Progenitor cell of endocrine pancreas (in vitro differentiated cells): ENCODE measurements around the gene WDR11. TPM values are rescaled to one million over a fixed set of nuclear protein-coding genes. Genes with fewer than 3 reads are reported as not detected.

Source experiments
- DNase-seq: peaks from one replicate; pipeline ENCODE4 v3.0.0; 2021; ENCODE audit warnings: low spot score; ENCODE audit not compliant: unreplicated experiment
- H3K27ac Mint-ChIP-seq: 2 replicates; pipeline ENCODE4 v1.8.0; 2021; ENCODE audit warnings: mild to moderate bottlenecking, moderate library complexity, mixed read lengths
- H3K27me3 Mint-ChIP-seq: 2 replicates; pipeline ENCODE4 v1.8.0; 2021; ENCODE audit warnings: mixed read lengths
- H3K36me3 Mint-ChIP-seq: 2 replicates; pipeline ENCODE4 v1.8.0; 2022; ENCODE audit warnings: mixed read lengths; ENCODE audit not compliant: insufficient read depth
- H3K4me1 Mint-ChIP-seq: 2 replicates; pipeline ENCODE4 v1.8.0; 2021; ENCODE audit warnings: low read depth, mixed read lengths
- H3K4me3 Mint-ChIP-seq: 2 replicates; pipeline ENCODE4 v1.8.0; 2021; ENCODE audit warnings: low read depth, mild to moderate bottlenecking, moderate library complexity, mixed read lengths
- H3K9me3 Mint-ChIP-seq: 2 replicates; pipeline ENCODE4 v1.8.0; 2021; ENCODE audit warnings: low read depth, mixed read lengths
- CTCF ChIP-seq: fragments of 200-600 bp; sonication (generic); IDR thresholded peaks from one replicate; pipeline ENCODE4 v1.5.0; 2021; ENCODE audit warnings: antibody characterized with exemption, mild to moderate bottlenecking; ENCODE audit not compliant: unreplicated experiment
- total RNA-seq: library from RNA; stranded (reverse); gene quantifications from 2 replicates; pipeline ENCODE4 v1.2.1, GENCODE V29; 2021

Gene WDR11
- total RNA-seq, 1 donor from 2014 or later = 66.1 TPM

- no peaks in the 10 kb centered on the region for H3K4me1 Mint-ChIP-seq
- H3K9me3 Mint-ChIP-seq = no peaks in the 10 kb centered on the region
- H3K4me3 Mint-ChIP-seq = no peak overlapping the region
- no peak overlapping the region for H3K27ac Mint-ChIP-seq
- DNase-seq = no peak
- no peak for TF ChIP-seq CTCF
- peaks cover 13% of the 10 kb centered on the region for H3K27me3 Mint-ChIP-seq
- H3K36me3 Mint-ChIP-seq = no peaks in the 10 kb centered on the region
Observed at GRCh38 chr10:120938822-120939221, 87.7 kb downstream of the WDR11 start.

DNA sequence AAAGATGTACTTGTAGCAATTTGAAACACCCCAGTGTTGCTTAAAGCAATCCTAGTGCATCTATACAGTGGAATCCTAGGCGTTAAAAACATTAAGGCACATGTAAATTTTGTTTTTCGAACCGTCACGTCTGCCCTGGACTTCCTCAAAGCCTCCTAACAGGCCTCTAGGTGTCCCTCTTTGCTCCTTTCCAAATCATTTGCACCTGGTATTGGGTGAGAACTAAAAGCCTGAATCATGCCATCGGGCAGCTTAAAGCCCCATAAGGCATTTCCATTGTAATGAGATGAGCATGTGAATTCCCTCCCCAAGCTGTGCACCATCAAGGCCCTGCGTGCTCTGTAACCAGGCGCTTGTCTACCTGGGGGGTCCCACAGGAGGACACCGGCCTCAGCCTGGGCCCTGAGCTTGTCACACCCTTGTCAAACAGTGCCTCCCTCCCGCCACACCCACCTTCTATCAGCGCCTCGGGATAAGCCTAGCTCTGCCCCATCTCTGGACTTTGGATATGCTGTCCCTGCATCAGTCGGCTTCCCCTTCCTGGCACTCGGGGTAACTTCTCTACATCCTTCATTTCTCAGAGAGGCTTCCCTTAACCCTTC, 89.2 kb downstream of the WDR11 start:
- Mint-ChIP-seq H3K27ac (no peak overlapping the region), H3K4me3 (no peak overlapping the region), H3K9me3 (no peaks in the 10 kb centered on the region), H3K27me3 (peaks cover 13% of the 10 kb centered on the region), H3K36me3 (no peaks in the 10 kb centered on the region), H3K4me1 (no peaks in the 10 kb centered on the region)
- TF ChIP-seq CTCF = peak; percentile 10
- no peak for DNase-seq

- Mint-ChIP-seq H3K36me3 (no peaks in the 10 kb centered on the region), H3K4me1 (no peaks in the 10 kb centered on the region), H3K4me3 (no peak overlapping the region), H3K9me3 (no peaks in the 10 kb centered on the region), H3K27me3 (peaks cover 13% of the 10 kb centered on the region), H3K27ac (no peak overlapping the region)
- TF ChIP-seq CTCF = no peak
- no peak for DNase-seq
Observed at GRCh38 chr10:120941501-120941900, 90.3 kb downstream of the WDR11 start.

- no peak overlapping the region for H3K4me3 Mint-ChIP-seq
- peaks cover 13% of the 10 kb centered on the region for H3K27me3 Mint-ChIP-seq
- DNase-seq = peak; percentile 82
- no peaks in the 10 kb centered on the region for H3K9me3 Mint-ChIP-seq
- TF ChIP-seq CTCF = peak; percentile 93
- H3K27ac Mint-ChIP-seq = no peak overlapping the region
- H3K36me3 Mint-ChIP-seq = no peaks in the 10 kb centered on the region
- no peaks in the 10 kb centered on the region for H3K4me1 Mint-ChIP-seq
Observed at GRCh38 chr10:120942806-120943413, 91.7 kb downstream of the WDR11 start.

- no peaks in the 10 kb centered on the region for H3K4me1 Mint-ChIP-seq
- H3K9me3 Mint-ChIP-seq = no peaks in the 10 kb centered on the region
- DNase-seq = no peak
- TF ChIP-seq CTCF = no peak
- no peaks in the 10 kb centered on the region for H3K36me3 Mint-ChIP-seq
- H3K27me3 Mint-ChIP-seq = peaks cover 13% of the 10 kb centered on the region
- H3K27ac Mint-ChIP-seq = no peak overlapping the region
- H3K4me3 Mint-ChIP-seq = no peak overlapping the region
Observed at GRCh38 chr10:120943542-120943941, 92.4 kb downstream of the WDR11 start.
